GM19397 (cell line): Measurements from ENCODE around the gene SMARCC2.
A peak's percentile ranks its signal among the peaks of the same experiment; 100 is the strongest.
"Not testable (repeated sequence)": the region's sequence is repeated elsewhere in the genome, so short reads cannot be mapped to it uniquely, and the experiment has no call there.

ENCODE experiments used
- ATAC-seq: cut with Tn5 transposase; IDR thresholded peaks from one replicate; pipeline ENCODE4 v1.9.1; 2021; ENCODE audit warnings: mild to moderate bottlenecking, moderate library complexity; ENCODE audit not compliant: unreplicated experiment

The SMARCC2 gene

GRCh38 chr12:56165369-56165768, 23.9 kb downstream of the SMARCC2 start:
- no peak for ATAC-seq

- no peak for ATAC-seq
These were observed 24.9 kb downstream of the SMARCC2 start for GRCh38 chr12:56164345-56164729.

GRCh38 chr12:56163533-56164344, 25.5 kb downstream of the SMARCC2 start:
- no peak for ATAC-seq

- ATAC-seq = no peak
These were observed 26.6 kb downstream of the SMARCC2 start for GRCh38 chr12:56162468-56163290.

GRCh38 chr12:56161690-56162351, 27.5 kb downstream of the SMARCC2 start:
- no peak for ATAC-seq

GRCh38 chr12:56160894-56161689, 28.2 kb downstream of the SMARCC2 start:
- ATAC-seq = no peak

GRCh38 chr12:56160193-56160763, 29.0 kb downstream of the SMARCC2 start:
- ATAC-seq = no peak

- no peak for ATAC-seq
These were observed 29.6 kb downstream of the SMARCC2 start for GRCh38 chr12:56159482-56160192.

GRCh38 chr12:56158926-56159461, 30.3 kb downstream of the SMARCC2 start:
- no peak for ATAC-seq

- peak; percentile 84 for ATAC-seq
These were observed 31.0 kb downstream of the SMARCC2 start, which contains the start of gene MYL6 for GRCh38 chr12:56158029-56158925. MYL6 (plus strand) TSS chr12:56158359; CDS start chr12:56158402, 43 bp downstream.

- peak; percentile 31 for ATAC-seq
These were observed 31.9 kb downstream of the SMARCC2 start for GRCh38 chr12:56157201-56158028.

- not testable (repeated sequence) for ATAC-seq
These were observed 32.7 kb downstream of the SMARCC2 start for GRCh38 chr12:56156464-56157200.

- no peak for ATAC-seq
These were observed 33.9 kb downstream of the SMARCC2 start for GRCh38 chr12:56155256-56155845.

GRCh38 chr12:56154818-56155217, 34.5 kb downstream of the SMARCC2 start:
- no peak for ATAC-seq

- ATAC-seq = no peak
These were observed 35.0 kb downstream of the SMARCC2 start for GRCh38 chr12:56154246-56154771.

- ATAC-seq = no peak
These were observed 35.6 kb downstream of the SMARCC2 start for GRCh38 chr12:56153678-56154065.
